HG02943 (cell line): ENCODE results near the gene CCDC28B.

Experiments
- ATAC-seq: cut with Tn5 transposase; IDR thresholded peaks from one replicate; pipeline ENCODE4 v1.9.1; 2021; ENCODE audit warnings: mild to moderate bottlenecking, low read depth, moderate library complexity; ENCODE audit not compliant: unreplicated experiment

The CCDC28B gene

GRCh38 chr1:32220746-32221580, 20.6 kb downstream of the CCDC28B start:
- no peak for ATAC-seq

DNA sequence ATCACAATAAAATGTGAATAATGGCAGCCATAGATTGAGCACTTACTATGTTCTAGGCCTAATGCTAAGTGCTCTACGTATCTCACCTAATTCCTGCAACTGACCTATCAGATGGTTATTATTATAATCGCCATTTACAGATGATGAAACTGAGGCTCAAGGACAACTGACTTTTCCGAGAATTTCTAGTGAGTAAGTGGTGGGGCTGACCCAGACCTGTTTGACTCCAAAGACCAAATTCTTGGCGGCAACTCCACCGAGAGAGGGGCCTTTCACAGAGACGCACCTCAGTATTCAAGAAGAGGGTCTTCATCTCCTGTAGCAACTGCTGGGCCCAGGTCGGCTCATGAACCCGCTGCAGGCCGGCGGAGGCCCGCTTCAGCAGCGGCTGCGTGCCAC, 21.2 kb downstream of the CCDC28B start:
- ATAC-seq = no peak

DNA sequence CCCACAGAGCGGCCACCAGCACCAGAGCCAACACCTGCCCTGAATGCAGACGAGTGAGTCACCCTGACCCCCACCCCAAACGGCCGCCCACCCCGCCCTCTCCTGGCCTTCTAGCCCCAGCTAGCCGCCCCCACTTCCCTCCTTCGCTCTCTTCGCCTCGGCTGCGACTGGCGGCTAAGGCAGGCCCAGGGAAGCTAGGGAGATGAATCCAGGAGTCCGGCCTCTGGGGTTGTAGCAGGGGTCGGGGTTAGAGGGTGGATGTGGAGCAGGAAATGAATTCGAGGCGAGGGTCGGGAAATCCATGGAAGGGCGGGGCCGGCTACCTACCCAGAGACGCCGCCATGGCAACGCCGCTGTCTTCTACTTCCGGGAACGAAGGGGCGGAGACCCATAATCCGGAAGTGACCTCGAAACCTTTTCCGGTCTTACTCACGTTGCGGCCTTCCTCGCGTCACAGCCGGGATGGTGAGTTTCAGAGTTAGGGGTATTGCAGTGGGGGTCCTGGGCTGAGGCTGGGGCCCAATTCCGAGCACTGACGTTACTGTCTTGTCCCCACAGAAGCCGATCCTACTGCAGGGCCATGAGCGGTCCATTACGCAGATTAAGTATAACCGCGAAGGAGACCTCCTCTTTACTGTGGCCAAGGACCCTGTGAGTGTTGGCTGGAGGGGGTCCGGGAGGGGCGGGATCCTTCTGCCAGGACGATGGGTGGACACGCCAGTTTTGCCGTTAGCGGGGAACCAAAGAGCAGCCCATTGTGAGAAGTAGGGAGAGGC, 21.8 kb downstream of the CCDC28B start, which contains the start of the genes EIF3I and TMEM234:
EIF3I (plus strand) TSS at position 428 of the 776 bp plus-strand sequence; CDS start at position 463, 35 bp downstream.
TMEM234 (minus strand) TSS at position 374 of the 776 bp plus-strand sequence; CDS start at position 343, 31 bp downstream.
- ATAC-seq = peak; percentile 73

DNA sequence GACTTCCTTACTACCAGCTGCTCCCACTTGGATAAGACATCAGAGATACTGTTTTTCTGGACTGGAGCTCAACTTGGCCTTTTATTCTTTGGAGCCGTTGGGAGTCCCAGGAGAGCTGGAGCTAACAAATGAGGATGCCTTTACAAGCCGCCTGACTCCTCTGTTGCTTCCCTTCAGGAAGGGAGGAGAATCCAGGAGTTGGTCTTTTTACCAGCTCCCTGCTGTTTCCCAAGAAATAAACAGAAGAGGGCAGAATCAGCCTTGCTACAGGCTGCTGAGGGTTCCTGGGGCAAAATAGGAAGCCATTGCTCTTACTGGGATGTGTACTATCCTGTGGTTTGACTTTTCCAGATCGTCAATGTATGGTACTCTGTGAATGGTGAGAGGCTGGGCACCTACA, 23.3 kb downstream of the CCDC28B start:
- ATAC-seq = no peak

DNA sequence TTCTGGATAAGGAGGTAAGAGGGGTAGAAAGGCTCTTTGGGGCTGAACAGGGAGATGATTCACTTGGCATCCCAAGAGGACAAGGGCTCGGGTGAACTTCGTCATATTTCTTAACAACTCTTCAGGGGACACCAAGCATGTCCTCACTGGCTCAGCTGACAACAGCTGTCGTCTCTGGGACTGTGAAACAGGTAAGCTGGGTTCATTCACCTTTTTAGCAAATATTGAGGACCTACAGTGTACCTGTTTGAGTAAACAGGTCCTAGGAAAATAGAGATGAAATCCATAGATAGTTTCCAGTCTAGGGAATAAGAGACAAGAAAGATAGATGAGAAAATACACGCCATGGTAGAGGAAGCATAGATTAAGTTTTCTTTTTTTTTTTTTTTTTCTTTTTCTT, 23.9 kb downstream of the CCDC28B start:
- no peak for ATAC-seq

GRCh38 chr1:32228771-32229170, 28.4 kb downstream of the CCDC28B start:
- ATAC-seq = no peak

DNA sequence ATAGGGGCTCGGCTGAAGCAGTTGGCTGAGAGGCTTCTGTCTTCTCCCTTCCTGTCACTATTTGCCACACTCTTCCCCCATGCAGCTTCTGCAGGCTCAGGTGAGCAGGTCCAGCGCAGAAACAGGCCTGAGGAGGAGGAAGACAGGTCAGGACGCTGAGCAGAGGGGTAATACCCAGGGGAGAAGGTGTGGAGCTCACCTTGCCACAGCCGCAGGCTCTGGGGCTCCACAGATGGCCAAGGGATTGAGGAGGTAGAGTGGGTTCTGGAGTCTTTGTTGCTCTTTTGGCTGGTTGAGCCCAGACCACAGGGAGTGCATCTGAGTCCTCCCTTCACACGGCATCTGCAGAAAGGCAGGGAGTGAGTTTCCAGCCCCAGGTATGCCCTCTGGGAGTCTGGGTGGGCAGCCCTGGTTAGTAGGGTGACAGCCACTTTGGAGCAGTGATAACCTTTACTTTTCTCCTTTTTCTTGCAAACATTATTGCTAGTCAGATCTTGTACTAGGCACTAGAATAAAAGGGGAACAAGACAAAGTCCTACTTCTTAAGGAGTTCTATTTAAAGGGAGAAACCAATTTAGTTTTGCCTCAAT, 31.5 kb downstream of the CCDC28B start:
- ATAC-seq = no peak

GRCh38 chr1:32232558-32233304, 32.3 kb downstream of the CCDC28B start:
- no peak for ATAC-seq

DNA sequence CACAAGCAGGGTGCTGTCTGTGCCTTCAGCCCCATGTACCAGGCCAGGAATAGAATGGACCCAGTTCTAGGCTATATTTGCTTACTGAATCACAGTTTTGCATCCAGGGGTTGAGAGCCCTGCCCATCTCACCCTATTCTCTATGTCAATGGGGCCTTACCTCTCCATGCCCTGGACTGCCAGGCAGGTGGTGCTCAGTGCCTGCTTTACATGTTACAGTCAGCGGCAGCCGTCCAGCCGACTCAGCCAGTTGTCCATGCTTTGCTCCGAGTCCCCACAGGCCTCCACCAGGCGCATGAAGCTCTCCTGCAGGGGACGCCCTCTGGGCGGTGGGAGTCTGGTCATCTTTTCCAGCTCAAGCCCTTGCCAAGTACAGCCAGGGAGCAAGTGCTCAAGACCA, 34.4 kb downstream of the CCDC28B start:
- ATAC-seq = no peak

- no peak for ATAC-seq
These were observed 38.9 kb downstream of the CCDC28B start for GRCh38 chr1:32239337-32239736.

GRCh38 chr1:32239790-32240139, 39.4 kb downstream of the CCDC28B start:
- ATAC-seq = no peak

DNA sequence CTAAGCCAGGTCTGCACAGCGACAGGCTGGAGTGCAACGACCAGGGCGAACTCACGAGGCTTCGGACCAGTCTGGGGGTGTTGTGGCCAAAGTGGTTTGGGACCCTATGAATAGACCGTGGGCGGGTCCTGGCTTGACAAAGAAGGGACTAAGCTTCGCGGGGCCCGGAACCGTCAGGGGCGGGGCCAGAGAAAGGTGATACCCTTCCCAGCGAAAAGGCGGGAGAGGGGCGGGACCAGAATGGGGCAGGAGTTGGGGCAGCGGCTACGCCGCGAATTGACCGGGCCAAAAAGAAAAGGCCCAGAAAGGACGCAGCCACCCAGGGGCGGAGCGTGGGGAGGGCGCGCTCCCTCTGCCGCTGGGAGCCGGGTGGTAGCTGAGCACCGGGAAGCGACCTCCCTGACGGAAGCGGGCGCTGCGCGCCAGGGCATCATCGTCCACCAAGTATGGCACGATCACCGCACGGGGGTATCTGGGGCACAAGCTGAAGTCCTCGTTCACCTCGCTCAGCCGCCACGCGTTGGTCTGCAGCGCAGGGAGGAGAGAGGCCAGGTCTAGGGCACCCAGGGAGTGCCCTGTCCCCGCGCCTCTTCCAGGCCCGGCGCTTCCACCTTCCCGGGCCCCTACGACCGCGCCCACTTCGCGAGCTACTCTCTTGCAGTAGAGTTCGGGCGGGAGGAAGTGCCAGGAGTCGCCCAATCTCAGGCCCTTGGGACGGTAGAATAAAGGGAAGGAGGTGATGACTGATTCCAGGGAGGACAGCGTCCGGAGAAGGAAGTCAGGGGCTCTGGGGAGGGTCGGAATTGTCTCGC, 40.0 kb downstream of the CCDC28B start:
- no peak for ATAC-seq

DNA sequence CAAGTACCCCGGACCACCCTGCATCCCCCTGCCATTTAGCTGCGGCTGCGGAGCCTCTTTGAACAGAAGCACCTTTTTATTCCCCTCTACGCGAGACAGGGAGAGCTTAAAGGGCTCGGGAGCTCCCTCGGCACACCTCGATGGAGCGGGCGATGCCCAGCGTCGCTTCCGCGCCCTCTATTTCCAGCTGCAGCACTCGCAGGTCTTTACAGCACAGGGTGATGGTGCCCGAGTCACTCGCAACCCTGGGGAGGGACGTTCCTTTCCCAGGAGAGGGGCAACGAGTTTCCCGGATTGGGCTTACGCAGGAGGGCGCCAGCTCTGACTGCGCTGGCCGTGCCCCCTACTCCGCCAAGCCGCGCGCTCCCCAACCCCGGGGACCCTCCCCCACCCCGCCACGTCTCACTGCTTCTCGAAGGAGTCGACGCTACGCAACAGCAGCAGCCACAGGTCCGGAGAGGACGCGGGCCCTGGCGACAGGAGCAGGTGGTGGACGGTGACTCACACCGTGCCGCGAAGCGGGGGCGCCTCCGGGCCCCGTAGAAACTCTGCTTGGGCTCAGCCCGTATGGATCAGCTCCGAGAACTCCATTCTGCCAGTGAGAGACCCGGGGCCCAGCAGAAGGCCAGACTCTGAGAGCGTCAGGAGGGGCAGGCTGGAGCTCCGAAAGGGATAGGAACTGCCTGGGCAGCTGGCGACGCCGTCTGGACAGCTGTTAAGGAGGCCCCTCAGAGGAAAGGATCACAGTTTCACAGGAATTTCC, 40.8 kb downstream of the CCDC28B start:
- no peak for ATAC-seq

DNA sequence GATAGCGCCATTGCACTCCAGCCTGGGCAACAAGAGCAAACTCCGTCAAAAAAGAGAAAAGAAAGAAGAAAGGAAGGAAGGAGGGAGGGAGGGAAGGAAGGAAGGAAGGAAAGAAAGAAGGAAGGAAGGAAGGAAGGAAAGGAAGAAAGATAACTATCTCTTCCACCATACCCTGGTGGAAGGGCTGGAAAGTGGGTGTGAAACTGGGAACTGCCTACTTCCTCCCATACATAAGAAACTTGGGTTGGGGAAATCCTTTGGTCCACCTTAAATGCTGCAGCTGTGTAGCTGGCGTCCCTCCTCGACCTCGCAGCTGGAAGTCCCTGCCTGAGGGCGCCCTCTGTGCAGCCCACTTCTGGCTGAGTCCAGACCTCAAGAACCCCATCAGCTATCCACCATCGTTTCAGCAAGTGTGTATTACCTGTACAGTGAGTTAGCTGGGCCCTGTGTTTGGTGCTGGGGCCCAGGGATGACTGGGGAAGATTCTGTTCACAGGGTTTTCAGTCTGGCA, 42.0 kb downstream of the CCDC28B start:
- no peak for ATAC-seq

- no peak for ATAC-seq
These were observed 46.5 kb downstream of the CCDC28B start, which contains the start of gene FAM167B for GRCh38 chr1:32246888-32247273. TSS of gene FAM167B (plus strand) at chr1:32247222. CDS start at chr1:32247422, 200 bp downstream.

GRCh38 chr1:32247452-32247851, 47.1 kb downstream of the CCDC28B start:
- ATAC-seq = no peak

DNA sequence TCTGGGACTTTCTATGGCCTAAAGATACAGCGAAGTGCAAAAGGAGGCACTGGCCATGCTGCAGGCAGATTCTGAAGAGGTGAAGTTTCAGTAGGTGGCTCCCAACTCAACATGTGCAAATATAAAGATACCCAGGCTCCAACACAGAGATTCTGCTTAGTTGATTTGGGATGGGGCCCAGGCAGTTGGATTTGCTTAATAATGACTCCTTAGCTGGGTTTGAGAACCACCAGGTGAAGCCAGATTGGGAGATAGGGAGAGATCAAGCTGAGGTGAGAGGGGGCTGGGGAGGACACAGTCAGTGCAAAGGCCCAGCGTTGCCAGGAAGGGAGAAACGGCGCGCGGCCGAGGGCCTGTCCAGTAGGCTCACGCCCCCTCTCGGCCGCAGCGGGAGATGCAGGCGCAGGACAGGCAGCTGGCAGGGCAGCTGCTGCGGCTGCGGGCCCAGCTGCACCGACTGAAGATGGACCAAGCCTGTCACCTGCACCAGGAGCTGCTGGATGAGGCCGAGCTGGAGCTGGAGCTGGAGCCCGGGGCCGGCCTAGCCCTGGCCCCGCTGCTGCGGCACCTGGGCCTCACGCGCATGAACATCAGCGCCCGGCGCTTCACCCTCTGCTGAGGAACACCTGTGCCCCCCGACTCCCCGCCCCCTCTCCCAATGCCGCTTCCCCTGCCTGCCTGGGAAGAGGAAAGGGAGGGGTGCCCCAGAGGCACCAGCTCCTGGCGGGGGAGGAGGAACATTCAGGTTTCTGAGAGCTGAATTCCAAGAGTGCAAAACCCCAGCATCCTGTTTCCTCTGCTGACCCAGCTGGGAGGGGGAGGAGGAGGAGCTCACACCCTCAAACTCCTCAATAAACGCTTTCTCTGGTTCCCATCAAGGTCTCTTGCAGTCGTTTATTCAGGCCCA, 47.8 kb downstream of the CCDC28B start:
- ATAC-seq = no peak
